Vagina (tissue), 2 donors: ENCODE results near the gene SNRNP27.
"Not testable (repeated sequence)": the region's sequence is repeated elsewhere in the genome, so short reads cannot be mapped to it uniquely, and the experiment has no call there.

Source experiments
- POLR2A ChIP-seq, 2 donors: fragments of 450-650 bp; IDR thresholded peaks; one replicate each; pipeline ENCODE4 v1.6.1; 2017; ENCODE audit warnings: antibody characterized with exemption in 2 of 2, mild to moderate bottlenecking in 2 of 2, moderate library complexity in 2 of 2
- TF ChIP-seq, protein P1 (sequence below), 3 experiments: fragments of 450-650 bp in 2 of 3; fragments of 200-600 bp in 1 of 3; sonication (generic) in 1 of 3; IDR thresholded peaks; one replicate each; pipeline ENCODE4 v1.5.1; 2017 to 2019; ENCODE audit warnings: antibody characterized with exemption in 3 of 3, mild to moderate bottlenecking in 2 of 3, moderate library complexity in 2 of 3

DNA sequence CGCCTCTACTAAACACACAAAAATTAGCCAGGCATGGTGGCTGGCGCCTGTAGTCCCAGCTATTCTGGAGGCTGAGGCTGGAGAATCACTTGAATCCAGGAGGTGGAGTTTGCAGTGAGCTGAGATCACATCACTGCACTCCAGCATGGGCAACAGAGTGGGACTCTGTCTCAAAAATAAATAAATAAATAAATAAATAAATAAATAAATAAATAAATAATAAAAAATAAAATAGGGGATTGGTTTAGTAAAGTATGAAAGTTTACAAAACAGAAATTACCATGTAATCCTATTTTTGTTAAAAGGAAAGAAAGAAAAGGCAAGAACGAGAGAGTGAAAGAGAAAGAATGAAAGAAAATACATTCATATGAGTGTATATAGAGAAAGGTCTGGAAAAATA, 56.9 kb downstream of the SNRNP27 start:
- not testable (repeated sequence) for TF ChIP-seq POLR2A (IDR thresholded peaks at IDR 0.05)
- TF ChIP-seq, protein P1, sequence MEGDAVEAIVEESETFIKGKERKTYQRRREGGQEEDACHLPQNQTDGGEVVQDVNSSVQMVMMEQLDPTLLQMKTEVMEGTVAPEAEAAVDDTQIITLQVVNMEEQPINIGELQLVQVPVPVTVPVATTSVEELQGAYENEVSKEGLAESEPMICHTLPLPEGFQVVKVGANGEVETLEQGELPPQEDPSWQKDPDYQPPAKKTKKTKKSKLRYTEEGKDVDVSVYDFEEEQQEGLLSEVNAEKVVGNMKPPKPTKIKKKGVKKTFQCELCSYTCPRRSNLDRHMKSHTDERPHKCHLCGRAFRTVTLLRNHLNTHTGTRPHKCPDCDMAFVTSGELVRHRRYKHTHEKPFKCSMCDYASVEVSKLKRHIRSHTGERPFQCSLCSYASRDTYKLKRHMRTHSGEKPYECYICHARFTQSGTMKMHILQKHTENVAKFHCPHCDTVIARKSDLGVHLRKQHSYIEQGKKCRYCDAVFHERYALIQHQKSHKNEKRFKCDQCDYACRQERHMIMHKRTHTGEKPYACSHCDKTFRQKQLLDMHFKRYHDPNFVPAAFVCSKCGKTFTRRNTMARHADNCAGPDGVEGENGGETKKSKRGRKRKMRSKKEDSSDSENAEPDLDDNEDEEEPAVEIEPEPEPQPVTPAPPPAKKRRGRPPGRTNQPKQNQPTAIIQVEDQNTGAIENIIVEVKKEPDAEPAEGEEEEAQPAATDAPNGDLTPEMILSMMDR (IDR thresholded peaks at IDR 0.05): not testable (repeated sequence)
